GM18861 (cell line): ENCODE results near the gene VGLL1.

Experiments
- ATAC-seq: cut with Tn5 transposase; IDR thresholded peaks from one replicate; pipeline ENCODE4 v1.9.1; 2021; ENCODE audit not compliant: unreplicated experiment

The VGLL1 gene

GRCh38 chrX:136551410-136551809, 19.4 kb downstream of the VGLL1 start:
- no peak for ATAC-seq

- no peak for ATAC-seq
Measured at GRCh38 chrX:136555694-136556093, 23.7 kb downstream of the VGLL1 start.

GRCh38 chrX:136572030-136572429, 40.0 kb downstream of the VGLL1 start:
- peak; percentile 91 for ATAC-seq

- ATAC-seq = no peak
Measured at GRCh38 chrX:136574548-136574947, 42.5 kb downstream of the VGLL1 start.

- ATAC-seq = peak; percentile 86
Measured at GRCh38 chrX:136577552-136577951, 45.5 kb downstream of the VGLL1 start.

- ATAC-seq = no peak
Measured at GRCh38 chrX:136580316-136580715, 48.3 kb downstream of the VGLL1 start.

- no peak for ATAC-seq
Measured at GRCh38 chrX:136582624-136583023, 50.6 kb downstream of the VGLL1 start.

- ATAC-seq = peak; percentile 51
Measured at GRCh38 chrX:136584545-136584944, 52.5 kb downstream of the VGLL1 start.

- no peak for ATAC-seq
Measured at GRCh38 chrX:136585262-136585661, 53.2 kb downstream of the VGLL1 start.

GRCh38 chrX:136585960-136586359, 53.9 kb downstream of the VGLL1 start:
- no peak for ATAC-seq

- ATAC-seq = no peak
Measured at GRCh38 chrX:136586386-136586785, 54.4 kb downstream of the VGLL1 start.

- ATAC-seq = no peak
Measured at GRCh38 chrX:136587532-136587931, 55.5 kb downstream of the VGLL1 start.

- no peak for ATAC-seq
Measured at GRCh38 chrX:136588036-136588435, 56.0 kb downstream of the VGLL1 start.

GRCh38 chrX:136589966-136590365, 58.0 kb downstream of the VGLL1 start:
- ATAC-seq = no peak

- ATAC-seq = no peak
Measured at GRCh38 chrX:136597356-136597755, 65.3 kb downstream of the VGLL1 start.

- no peak for ATAC-seq
Measured at GRCh38 chrX:136597954-136598353, 65.9 kb downstream of the VGLL1 start.

GRCh38 chrX:136598631-136599030, 66.6 kb downstream of the VGLL1 start:
- no peak for ATAC-seq

GRCh38 chrX:136600059-136600458, 68.0 kb downstream of the VGLL1 start:
- no peak for ATAC-seq
